HG02884 (cell line): ENCODE data around the gene GOLGA8H.
"Not testable (repeated sequence)": the region's sequence is repeated elsewhere in the genome, so short reads cannot be mapped to it uniquely, and the experiment has no call there.

Experiments used
- ATAC-seq: cut with Tn5 transposase; IDR thresholded peaks from one replicate; pipeline ENCODE4 v1.9.1; 2021; ENCODE audit warnings: mild to moderate bottlenecking, moderate library complexity; ENCODE audit not compliant: unreplicated experiment

The GOLGA8H gene, protein sequence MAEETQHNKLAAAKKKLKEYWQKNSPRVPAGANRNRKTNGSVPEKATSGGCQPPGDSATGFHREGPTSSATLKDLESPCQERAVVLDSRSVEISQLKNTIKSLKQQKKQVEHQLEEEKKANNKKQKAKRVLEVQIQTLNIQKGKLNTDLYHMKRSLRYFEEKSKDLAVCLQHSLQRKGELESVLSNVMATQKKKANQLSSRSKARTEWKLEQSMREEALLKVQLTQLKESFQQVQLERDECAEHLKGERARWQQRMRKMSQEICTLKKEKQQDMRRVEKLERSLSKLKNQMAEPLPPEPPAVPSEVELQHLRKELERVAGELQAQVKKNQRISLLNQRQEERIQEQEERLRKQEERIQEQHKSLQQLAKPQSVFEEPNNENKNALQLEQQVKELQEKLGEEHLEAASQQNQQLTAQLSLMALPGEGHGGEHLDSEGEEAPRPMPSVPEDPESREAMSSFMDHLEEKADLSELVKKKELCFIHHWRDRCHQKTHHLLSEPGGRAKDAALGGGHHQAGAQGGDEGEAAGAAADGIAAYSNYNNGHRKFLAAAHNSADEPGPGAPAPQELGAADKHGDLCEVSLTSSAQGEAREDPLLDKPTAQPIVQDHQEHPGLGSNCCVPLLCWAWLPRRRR

DNA sequence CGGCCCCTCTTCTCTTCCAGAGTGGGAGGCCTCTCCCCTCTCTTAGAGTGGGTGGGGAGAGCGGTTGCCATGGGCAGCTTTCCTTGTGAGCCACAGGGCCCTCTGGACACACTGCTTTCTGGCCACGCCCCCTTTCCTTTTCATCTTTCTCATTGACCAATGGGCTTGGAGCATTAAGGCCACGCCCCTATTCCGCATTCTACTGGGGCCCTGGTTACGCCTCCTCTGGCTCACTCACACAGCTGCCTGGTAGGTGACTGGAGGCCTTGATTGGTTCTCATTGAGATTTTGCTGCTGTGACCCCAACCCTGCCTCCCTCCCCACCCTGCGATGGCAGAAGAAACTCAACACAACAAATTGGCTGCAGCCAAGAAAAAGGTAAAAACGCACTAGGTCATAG is at the start of gene GOLGA8H:
GOLGA8H (plus strand) TSS at position 233 of the 400 bp plus-strand sequence; CDS start at position 331, 98 bp downstream.
- ATAC-seq, result not testable (repeated sequence)

DNA sequence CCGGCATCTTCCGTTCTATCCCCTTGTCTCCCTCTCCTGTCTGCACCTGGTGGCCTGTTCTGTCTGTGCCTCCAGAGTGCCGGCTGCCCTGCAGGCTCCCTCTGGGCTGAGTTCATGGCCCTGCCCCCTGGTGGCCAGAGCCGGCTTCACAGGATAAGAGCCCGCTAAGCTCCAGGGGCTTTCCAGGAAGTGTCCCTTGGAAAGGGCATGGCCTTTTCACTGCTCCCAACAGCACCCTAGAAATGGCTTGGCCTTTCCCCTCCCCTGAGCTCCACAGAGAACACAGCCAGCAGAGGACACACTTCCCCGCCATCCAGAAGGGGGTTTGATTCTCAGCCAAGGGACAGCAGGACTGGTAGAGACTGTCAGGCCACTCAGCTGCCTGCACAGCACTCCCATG is 36.9 kb upstream of the GOLGA8H start:
- ATAC-seq, result not testable (repeated sequence)

DNA sequence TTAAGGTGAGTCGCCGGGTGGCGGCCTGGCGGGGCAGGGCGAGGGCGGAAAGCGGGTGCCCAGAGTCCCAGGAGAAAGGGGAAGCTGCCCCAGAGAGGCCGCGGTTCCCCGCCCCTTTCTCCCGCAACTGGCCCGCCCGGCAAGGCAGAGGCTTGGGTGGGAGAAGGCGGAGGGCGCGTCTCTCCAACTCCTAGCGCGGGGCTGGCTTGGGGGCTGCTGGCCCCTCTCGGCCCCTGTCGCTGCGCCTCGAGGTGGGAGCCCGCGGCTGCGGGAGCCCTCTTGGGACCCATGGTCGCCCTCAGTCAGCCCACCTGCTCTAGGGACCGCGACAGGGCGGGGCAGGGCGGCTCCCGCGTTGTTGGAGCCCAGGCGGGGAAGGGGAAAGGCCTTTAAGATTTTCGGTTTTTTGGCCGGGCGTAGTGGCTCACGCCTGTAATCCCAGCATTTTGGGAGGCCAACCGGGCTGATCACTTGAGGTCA is 30.8 kb upstream of the GOLGA8H start:
- ATAC-seq, result not testable (repeated sequence)

DNA sequence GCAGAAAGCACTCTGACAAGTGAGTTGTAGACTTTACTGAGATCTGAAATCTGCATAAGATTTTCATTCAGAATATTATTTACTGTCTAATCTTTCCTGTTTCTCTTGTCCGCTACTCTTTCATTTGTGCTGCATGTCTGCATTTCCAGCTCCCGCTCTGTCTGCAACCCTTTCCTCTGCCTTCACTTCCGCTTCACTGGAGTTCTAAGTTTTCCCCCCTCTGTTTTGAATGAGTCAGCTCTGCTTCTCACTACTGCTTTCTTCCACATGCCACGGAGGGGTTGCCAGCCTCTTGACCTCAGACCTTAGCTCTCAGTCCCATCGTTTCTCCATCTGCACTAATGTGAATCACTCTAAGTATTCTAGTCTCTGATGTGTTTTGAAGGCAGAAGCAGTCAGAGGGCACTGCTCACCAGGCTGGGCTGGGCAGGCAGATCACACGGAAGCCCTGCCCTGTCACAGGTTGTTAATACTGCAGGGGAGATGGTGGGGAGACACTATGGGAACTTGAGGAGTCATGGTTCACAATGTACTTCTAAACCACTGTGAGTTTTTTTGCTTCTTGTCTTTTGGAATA is 24.3 kb upstream of the GOLGA8H start:
- not testable (repeated sequence) for ATAC-seq

DNA sequence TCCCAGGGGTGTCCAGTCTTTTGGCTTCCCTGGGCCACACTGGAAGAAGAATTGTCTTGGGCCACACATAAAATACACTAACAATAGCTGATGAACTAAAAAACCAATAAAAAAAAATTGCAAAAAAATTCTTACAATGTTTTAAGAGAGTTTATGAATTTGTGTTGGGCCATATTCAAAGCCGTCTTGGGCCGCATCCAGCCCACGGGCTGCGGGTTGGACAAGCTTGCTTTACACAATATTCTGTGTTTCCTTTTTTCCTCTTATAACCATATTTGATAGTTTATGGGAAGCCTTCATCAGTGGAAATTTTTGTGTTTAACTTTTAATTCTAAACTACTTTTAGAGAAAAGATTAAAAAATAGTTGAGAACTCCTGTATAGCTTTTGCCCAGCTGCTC is 23.1 kb upstream of the GOLGA8H start:
- ATAC-seq, result not testable (repeated sequence)

DNA sequence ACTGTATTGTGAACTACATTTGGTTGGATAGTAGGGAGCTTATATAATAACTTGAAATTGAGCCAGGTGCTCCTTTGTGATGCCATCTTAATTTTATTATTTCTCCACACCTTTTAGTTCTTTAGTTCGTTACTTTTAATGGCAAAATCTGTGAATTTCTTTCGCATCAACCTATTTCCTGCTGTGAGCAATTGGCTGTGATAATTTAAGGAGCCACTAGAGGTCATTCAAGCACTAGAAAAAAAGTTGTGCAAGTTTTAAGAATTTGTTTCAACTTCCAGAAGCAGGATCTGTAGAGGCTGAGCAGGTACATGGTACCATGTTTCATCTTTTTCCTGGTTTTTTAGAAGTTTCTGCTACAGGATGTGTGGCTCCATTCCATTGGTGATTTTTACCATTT is 4.9 kb upstream of the GOLGA8H start:
- not testable (repeated sequence) for ATAC-seq

DNA sequence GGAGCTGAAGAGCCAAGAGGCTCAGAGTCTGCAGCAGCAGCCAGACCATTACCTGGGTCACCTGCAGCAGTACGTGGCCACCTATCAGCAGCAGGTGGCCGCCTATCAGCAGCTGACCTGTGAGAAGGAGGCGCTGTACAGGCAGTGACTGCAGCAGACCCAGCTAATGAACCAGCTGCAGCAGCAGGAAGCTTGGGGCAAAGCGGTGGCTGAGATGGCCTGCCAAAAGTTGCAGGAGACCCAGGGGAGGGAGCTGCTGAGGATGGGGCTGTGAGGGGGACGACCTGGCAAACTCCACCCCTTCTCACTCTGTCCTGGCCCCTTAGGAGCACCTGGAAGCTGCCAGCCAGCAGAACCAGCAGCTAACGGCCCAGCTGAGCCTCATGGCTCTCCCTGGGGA is 8.4 kb downstream of the GOLGA8H start:
- ATAC-seq, result not testable (repeated sequence)

DNA sequence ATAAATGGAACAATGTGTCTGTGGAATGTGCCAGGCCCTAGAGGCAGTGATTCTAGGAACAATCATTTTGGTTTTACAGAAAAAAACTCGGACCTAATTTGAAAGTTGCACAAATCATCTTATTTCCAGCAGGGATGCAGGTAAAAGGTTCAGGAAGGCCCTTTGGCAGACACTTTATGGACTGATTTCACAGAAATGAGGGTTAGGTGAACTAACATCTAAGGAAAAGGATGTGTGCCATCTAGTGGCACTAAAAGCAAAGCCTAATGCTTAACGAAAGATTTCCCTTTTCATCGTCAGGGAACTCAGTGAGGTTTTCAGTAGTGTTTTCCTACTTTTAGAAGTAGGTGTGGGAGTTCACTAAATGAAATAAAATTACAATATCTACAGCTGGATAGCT is 17.5 kb downstream of the GOLGA8H start:
- not testable (repeated sequence) for ATAC-seq

DNA sequence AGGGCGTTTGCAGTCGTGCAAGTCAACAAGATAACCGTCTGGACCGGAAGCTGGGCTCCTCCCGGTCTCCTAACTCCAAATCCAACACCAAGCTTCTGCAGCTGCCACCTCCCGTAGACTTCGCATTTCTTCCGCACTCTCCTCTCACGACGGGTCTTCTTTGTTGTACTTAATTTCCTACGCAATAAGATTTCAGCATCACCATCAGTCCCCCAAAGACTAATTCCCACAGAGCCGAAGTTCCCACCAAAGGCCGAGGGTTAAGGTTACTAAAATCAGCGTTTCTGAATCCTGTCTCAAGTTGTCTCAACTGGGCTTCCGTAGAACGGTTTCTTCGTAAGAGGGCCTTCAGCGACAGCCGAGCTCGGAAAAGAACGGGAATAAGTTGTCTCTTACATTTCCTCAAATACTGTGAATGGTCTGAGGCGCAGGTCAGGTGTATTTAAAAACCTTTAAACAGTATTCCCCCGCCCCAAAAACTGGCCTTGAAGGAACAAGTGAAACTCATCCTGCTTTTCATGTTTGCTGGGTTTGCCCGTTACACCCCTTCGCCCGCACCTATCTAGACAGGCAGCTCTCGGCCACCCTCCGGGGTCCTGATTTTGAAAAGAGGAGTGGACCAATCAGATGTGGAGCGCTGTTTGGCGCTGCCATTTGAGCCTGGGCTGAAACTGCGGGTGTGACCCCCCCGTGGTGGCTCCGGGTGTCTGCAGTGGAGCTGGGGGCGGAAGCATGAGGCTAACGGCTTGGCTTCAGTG is 21.8 kb downstream of the GOLGA8H start, which contains the start of gene ARHGAP11B:
ARHGAP11B (plus strand) TSS at position 693 of the 758 bp plus-strand sequence.
- peak; percentile 87 for ATAC-seq

DNA sequence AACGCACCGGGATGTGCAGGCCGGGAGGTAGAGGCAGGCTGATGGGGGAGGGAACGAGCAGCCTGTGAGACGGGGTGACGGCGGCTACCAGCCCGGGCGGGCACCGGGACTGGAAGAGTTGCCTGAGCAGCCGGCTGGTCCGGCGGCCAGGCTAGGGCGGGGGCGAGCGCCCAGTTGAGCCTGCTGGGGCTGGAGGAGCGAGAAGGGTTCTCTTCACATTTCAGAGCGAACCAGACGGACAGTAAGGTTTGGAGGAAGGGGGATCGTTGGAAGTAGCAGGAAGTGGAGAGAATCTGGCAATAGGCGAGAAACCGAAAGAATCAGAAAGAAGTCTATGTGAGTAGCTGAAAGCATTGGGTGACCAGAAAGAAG is 22.4 kb downstream of the GOLGA8H start:
- peak; percentile 5 for ATAC-seq

DNA sequence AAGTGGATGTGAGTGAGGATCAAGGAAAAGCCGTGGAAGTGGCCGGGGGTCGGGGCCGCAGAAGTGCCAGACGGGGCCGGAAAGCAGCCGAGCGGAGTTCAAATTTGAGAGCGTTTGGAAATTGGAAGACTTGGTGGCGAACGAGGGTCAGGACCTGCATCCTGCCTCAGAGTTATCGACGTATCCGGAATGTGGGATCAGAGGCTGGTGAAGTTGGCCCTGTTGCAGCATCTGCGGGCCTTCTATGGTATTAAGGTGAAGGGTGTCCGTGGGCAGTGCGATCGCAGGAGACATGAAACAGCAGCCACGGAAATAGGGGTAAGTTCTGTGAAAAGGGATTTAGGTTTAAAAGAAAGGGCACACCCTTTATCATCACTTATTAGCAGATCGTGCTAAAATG is 22.8 kb downstream of the GOLGA8H start:
- ATAC-seq, result not testable (repeated sequence)

DNA sequence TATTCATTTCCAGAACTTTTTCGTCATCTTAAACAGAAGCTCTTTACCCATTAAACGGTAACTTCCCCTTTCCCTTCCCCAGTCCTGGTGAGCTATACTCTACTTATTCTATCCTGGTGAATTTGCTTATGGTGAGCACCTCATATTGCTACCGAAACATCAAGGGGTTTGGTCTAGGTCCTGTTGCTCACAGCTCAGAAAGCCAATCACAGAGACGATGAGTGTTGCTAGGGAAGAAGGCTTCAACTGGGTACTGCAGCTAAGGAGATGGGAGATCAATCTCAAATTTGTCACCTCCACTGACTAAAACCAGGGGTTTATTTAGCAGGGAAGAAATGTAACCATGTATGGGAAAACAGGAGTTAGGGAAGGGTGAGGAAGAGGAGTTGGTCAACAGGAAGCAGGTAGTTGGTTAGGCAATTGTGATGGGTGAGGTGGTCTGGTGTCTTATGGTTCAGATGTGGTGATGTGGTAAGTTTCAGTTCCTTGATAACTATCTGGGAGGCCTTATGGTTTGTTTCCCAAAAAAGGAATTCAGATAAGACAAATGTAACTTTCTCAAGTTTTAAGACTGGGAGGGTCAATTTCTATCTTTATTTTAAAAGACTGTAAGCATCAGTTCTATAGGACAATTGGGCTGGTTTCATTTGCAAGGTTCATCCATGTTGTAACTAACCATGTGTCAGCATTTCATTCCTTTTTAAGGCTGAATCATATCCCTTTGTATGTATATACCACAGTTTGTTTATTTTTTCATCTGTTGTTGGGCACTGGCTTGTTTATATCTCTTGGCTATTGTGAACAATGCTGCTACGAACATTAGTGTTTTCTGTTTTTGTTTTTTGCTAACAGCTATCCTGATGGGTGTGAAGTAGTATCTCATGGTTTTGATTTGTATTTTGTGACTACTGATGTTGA is 46.4 kb downstream of the GOLGA8H start:
- peak; percentile 100 for ATAC-seq

DNA sequence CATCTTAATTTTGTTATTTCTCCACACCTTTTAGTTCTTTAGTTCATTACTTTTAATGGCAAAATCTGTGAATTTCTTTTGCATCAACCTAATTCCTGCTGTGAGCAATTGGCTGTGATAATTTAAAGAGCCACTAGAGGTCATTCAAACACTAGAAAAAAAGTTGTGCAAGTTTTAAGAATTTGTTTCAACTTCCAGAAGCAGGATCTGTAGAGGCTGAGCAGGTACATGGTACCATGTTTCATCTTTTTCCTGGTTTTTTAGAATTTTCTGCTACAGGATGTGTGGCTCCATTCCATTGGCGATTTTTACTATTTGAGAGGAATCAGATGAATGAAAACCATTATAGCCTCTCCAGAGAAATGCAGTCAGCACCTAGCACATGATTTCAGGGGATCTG is 57.3 kb downstream of the GOLGA8H start:
- ATAC-seq, result not testable (repeated sequence)
